GM19023 (cell line): ENCODE measurements around the gene CDCA5.
A peak's percentile ranks its signal among the peaks of the same experiment; 100 is the strongest.

ENCODE experiments used
- ATAC-seq: cut with Tn5 transposase; IDR thresholded peaks from one replicate; pipeline ENCODE4 v1.9.1; 2021; ENCODE audit warnings: mild to moderate bottlenecking, moderate library complexity; ENCODE audit not compliant: unreplicated experiment

CDCA5 gene

DNA sequence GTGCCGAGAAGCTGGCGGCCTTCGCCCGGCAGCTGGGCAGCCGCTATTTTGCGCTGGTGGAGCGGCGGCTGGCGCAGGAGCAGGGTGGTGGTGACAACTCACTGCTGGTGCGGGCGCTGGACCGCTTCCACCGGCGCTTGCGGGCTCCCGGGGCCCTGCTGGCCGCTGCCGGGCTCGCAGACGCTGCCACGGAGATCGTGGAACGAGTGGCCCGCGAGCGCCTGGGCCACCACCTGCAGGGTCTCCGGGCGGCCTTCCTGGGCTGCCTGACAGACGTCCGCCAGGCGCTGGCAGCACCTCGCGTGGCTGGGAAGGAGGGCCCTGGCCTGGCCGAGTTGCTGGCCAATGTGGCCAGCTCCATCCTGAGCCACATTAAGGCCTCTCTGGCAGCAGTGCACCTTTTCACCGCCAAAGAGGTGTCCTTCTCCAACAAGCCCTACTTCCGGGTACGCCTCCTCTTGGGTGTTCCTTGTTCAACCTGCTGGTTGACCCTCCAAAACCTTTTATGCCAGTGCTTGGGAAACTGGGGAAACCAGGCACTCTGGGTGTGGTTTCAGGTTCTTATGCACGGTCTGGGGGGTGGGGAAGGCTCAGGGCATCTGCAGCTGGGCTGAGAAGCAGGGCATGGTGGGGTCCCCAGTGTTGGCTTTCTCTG is 24.8 kb upstream of the CDCA5 start:
- ATAC-seq = no peak

DNA sequence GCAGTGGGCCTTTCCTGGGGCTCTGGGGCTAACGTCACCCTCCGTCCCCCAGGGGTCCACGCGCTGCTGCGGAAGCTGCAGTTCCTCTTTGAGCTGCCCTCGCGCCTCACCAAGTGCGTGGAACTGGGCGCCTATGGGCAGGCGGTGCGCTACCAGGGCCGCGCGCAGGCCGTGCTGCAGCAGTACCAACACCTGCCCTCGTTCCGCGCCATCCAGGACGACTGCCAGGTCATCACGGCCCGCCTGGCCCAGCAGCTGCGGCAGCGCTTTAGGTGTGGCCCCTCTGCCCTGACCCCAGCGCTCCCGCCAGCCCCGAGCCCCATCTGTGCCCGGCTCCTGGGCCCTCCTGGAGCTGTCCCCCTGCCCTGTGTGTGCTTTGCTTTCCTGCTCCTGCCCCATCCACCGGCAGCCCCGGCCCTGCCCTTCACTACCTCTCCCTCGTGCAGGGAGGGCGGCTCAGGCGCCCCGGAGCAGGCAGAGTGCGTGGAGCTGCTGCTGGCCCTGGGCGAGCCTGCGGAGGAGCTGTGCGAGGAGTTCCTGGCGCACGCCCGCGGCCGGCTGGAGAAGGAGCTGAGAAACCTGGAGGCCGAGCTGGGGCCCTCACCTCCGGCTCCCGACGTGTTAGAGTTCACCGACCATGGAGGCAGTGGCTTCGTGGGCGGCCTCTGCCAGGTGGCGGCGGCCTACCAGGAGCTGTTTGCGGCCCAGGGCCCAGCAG is 24.1 kb upstream of the CDCA5 start:
- ATAC-seq = no peak

GRCh38 chr11:65107078-65107477 is 23.2 kb upstream of the CDCA5 start:
- no peak for ATAC-seq

DNA sequence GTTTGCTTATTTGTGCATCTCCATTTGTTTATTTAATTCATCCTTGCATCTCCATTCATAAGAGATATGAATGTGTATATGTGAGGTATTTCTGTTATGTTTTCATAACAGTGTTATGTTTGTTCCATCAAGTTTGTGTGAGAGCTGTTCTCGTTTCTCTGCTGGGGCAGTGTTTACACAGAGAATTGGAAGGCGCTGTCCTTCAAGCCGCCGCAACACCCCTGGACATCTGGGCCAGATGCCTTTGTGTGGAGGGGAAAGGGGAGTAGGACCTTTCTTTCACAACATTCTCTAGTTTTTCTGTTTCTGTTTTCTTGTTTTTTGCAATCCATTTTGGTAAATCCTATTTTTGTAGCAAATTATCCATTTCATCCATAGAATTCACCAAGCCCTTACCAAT is 20.8 kb upstream of the CDCA5 start:
- ATAC-seq = no peak

- ATAC-seq = no peak
Observed at GRCh38 chr11:65103476-65103875, 19.6 kb upstream of the CDCA5 start.

GRCh38 chr11:65102142-65103095 is 18.6 kb upstream of the CDCA5 start:
- no peak for ATAC-seq

DNA sequence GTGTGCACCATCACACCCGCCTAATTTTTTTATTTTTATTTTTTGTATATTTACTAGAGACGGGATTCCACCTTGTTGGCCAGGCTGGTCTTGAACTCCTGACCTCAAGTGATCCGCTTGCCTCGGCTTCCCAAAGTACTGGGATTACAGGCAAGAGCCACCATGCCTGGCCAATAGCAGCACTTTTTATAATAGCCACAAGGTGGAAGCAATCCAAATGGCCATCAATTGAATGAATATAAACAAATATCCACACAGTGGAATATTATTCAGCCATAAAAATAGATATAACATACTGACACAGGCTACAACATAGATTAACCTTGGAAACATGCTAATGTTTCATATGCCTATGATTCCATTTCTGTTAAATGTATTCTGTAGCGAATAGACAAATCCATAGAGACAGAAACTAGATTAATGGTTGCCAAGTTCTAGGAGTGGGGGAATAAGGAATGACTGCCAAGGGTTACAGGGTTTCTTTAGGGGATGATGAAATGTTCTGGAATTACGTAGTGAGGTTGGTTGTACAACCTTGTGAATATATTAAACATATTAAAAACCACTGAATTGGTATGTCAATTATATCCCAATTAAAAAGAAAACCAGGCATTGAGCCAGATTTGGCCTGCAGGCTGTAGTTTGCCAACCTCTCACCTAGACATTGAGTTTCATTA is 17.0 kb upstream of the CDCA5 start:
- ATAC-seq = no peak

GRCh38 chr11:65096926-65097325 is 13.1 kb upstream of the CDCA5 start:
- no peak for ATAC-seq

DNA sequence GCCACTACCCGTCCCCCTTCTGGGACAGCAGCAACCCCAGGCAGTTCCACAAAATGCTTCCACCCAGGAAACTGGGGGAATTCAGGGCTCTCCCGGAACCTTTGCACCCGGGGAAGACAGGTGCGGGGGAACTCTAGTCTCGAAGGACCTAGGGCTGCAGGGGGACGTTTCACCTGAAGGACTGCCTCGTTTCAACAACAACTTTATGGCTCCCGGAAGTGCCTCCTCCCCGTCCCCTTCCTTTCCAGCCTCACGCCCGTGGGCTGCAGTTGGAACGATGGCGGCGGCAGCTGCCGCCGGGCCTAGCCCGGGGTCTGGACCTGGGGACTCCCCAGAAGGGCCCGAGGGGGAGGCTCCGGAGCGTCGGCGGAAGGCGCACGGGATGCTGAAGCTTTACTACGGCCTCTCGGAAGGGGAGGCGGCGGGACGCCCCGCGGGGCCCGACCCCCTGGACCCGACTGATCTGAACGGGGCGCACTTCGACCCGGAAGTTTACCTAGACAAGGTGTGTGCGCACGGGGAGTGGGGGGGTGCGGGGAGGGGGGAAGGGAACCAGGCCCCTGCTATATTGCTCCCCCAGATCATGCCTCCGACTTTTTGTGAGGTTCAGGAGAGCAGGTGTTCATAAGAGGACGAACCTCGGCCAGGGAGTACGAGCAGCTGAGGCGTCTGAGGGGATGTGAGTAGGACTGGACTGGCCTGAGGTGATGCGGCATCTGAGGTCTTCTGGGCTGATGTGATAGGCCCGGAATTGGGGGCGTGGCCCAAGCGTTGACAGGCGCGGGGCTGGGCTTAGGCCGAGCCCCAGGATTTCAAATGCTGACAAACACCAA is 12.3 kb upstream of the CDCA5 start, which contains the start of gene VPS51:
VPS51 (plus strand) TSS at position 241 of the 833 bp plus-strand sequence; CDS start at position 278, 37 bp downstream.
- peak; percentile 90 for ATAC-seq

DNA sequence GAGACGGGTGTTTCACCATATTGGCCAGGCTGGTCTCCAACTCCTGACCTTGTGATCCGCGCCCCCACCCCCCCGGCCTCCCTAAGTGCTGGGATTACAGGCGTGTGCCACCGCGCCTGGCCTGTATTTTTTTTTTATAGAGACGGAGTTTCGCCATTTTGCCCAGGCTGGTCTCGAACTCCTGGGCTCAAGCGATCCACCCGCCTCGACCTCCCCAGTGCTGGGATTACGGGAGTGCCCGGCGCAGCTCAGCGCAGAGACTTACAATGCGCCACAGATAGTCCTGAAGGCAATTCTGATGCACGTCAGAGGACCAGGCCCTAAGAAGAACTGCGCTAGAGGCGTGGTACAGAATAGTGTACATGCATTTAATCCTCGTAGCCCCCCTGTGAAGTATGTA is 11.6 kb upstream of the CDCA5 start:
- ATAC-seq = no peak

DNA sequence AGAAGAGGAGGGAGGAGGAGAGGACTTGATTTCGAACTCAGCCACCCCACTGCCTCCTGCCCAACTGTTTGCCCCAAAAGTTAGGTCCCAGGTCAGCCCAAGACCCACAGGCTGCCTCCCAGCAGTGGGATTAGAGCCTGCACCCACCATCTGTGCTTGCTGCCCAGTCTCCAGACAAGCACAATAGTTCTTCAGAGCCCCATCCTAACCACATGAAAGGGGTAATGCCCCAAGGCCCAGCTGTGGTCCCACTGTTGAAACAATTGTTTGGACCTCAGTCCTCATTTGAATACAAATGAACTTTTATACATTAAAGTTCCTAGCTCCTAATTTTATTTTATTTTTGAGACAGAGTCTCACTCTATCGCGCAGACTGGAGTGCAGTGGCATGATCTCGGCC is 6.8 kb upstream of the CDCA5 start:
- no peak for ATAC-seq

DNA sequence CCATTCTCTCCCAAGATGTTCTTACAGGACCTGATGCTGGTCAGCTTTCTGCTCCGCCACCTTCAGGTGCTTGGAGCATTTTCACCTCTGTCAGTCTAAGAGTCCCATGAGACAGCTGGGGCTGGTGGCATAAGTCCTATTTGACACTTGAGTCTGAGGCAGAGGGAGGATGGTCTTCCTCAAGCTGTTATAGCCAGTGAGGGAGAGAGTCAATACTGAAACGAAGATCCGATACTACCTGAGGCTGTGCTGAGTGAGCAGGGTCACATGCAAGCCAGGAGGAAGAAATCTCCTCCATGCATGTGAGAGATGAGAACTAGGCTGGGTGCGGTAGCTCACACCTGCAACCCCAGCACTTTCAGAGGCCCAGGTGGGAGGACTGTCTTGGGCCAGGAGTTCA is 5.8 kb upstream of the CDCA5 start:
- ATAC-seq = no peak

- no peak for ATAC-seq
Observed at GRCh38 chr11:65087827-65088226, 4.0 kb upstream of the CDCA5 start.

- no peak for ATAC-seq
Observed at GRCh38 chr11:65087216-65087615, 3.4 kb upstream of the CDCA5 start.

GRCh38 chr11:65086809-65087208 is 3.0 kb upstream of the CDCA5 start:
- ATAC-seq = no peak

- ATAC-seq = no peak
Observed at GRCh38 chr11:65085446-65085845, 1.6 kb upstream of the CDCA5 start.

DNA sequence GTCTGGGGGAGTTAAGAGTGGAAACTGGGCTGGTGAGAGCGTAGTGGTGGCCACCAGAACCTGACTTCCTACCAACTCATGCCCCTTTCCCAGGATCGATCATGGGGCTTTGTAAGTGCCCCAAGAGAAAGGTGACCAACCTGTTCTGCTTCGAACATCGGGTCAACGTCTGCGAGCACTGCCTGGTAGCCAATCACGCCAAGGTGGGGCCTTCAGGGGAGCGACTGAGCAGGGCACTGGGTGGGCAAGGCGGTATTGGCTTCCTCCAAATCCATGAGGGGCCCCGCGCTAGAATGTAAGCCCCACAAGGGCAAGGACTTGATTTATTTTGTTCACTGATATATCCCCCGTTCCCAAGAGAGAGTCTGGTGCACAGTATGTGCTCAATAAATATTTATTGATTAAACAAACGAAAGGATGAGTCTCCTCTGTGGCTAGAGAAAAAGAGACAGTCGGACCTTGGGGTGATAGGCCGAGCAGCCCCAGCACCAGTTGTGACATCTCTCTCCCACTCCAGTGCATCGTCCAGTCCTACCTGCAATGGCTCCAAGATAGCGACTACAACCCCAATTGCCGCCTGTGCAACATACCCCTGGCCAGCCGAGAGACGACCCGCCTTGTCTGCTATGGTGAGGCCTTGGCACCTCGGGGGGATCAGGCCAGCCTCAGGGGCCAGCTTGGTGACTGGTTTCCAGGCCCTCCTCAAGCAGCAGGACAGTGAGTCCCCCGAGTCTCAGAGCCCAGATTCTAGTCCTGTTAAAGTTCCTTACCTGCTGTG is 947 bp upstream of the CDCA5 start:
- ATAC-seq = no peak

DNA sequence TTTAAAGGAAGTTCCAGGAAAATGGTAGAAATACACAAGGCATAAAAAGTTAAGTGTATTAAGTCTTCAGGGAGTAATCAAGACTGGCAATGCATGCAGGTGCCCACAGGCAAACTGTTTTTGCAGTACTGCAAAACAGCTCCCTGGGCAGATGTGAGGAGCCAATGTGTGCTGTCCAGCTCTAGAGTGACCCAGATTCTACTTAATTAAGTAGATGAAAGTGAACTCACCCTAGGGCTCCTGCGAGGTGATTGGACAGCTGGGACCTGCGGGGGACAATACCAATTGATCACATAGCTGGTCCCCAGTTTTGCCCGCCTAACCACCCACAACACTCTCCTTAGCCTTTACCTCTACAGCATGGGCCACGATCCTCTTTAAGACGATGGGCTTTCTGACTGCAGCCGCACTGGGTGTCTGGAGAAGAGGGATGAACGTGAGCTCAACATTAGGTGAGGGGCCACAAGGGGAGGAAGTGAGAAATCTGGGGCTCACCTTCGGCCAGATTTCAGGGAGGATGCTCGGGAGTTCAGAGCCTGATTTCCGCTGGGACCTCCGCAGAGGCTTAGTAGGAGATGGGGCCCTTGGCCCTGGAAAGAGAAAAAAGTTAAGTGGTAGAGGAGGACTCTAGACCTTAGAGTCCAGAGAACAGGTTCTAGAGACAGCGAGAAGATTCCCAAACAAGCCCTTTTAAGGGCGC is 556 bp downstream of the CDCA5 start:
- peak; percentile 9 for ATAC-seq
